IPS DF 6.9 (cell line): ENCODE results near the gene CD4.
A peak's percentile ranks its signal among the peaks of the same experiment; 100 is the strongest.

ENCODE experiments used
- DNase-seq: peaks from one replicate; pipeline ENCODE4 v3.0.0-alpha.2; 2013; ENCODE audit warnings: low read depth, low spot score
- H3K27ac ChIP-seq: one replicate; pipeline ENCODE4 v1.5.1; 2013; ENCODE audit warnings: low read length, control low read depth
- H3K27me3 ChIP-seq: 2 replicates; pipeline ENCODE4 v1.6.1; 2013; ENCODE audit warnings: mild to moderate bottlenecking, low read length; ENCODE audit not compliant: control insufficient read depth, insufficient read depth
- H3K36me3 ChIP-seq: 2 replicates; pipeline ENCODE4 v1.6.1; 2013; ENCODE audit warnings: low read length; ENCODE audit not compliant: control insufficient read depth, insufficient read depth
- H3K4me1 ChIP-seq: 2 replicates; pipeline ENCODE4 v1.6.1; 2013; ENCODE audit warnings: low read length; ENCODE audit not compliant: control insufficient read depth, insufficient read depth
- H3K4me3 ChIP-seq: 2 replicates; pipeline ENCODE4 v1.5.1; 2013; ENCODE audit warnings: mild to moderate bottlenecking, low read length
- H3K9me3 ChIP-seq: 2 replicates; pipeline ENCODE4 v1.6.1; 2013; ENCODE audit warnings: low read length, inconsistent platforms; ENCODE audit not compliant: control insufficient read depth, insufficient read depth
- WGBS: extraction: QIAGEN DNeasy Blood & Tissue Kit; methylation state at CpG from one replicate; pipeline ENCODE4 v1.1.7; 2013; ENCODE audit warnings: mixed read lengths, missing lambda C conversion rate; ENCODE audit not compliant: insufficient read length, insufficient coverage; 5-methylcytosine and 5-hydroxymethylcytosine counted together

Gene CD4

DNA sequence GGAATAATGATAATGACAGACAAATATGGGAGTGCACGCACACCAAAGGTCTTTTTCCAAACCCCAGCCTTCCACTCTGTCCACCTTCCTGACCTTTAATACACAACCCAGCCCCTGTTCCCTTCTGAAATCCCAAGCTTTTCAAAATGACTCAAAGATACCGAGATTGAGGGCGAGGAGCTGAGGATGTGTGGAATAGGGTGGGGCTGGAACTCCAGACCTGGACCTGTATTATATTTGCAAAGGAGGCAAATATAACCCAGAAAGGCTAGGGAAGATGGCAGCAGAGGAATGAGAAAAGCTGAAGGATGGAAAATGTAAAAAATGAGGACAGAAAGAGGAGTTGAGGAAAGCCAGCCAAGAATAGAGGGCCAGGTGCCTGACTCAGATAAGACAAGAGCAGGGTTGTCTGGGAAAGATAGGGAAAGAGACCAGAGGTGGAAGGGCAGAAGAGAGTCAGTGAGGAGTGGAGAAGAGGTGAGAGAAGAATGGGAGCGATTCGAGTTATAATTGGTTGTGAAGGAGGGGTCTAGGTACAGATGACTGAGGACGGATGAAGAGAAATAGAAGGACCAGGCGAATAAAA is 24.2 kb upstream of the CD4 start:
- 100% methylated on average over 2 of the region's 7 CpGs for WGBS
- Histone ChIP-seq H3K36me3 (peaks cover 5% of the 10 kb centered on the region; the same call in 1 of the 2 replicates), H3K4me3 (peak overlapping the region; percentile 91; the same call in 1 of the 2 replicates), H3K9me3 (no peaks in the 10 kb centered on the region), H3K4me1 (peaks cover 14% of the 10 kb centered on the region), H3K27ac (no peak overlapping the region), H3K27me3 (no peaks in the 10 kb centered on the region)
- no peak for DNase-seq

DNA sequence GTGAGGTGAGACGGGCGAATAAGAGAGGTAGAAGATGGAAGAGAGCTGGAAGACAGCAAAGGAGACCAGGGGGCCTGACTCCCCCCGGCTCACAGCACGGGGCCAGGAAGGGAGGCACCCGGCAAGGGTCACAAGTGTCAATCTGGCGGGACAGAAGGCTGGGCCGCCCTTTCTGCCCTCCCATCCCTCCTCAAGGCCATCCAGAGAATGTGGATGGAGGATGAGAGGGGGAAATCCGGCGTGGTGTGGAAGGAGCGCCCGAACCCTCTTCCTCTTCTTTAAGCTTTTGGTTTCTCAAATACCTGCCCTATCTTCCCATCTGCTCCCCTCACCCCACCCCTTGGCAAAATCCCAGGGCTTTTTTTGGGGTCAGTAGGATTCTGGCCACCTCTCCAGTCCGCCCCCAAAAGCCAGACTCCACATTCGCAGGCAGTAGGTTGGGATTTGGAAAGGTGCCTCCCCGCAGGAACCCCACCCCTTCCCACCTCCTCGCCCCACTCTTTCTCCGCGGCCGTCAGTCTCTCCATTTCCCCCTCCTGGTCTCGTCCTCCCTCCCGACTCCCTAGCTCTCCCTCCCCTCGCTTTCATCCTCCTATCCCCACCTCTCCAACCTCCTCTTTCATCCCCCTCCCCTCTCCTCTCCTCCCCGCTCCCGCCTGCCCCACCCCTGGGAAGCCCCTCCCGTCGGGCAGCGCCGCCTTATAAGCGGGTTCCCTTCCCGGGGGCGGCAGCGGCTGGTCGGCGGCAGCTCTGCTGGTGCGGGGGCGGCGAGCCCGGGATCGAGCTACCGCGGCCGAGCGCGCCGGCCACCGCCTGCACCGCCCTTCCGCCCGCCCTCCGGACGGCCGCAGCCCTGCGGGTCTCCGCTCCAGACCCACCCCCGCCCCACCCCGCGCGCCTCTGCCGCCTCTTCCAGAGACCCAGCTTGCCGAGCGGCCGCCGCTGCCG is 23.4 kb upstream of the CD4 start, which contains the start of gene PTMS:
Gene PTMS (plus strand): TSS at position 730 of the 948 bp plus-strand sequence. CDS start 343 bp downstream, outside the sequence.
- H3K4me3 ChIP-seq, result peak within 1 kb of the TSS; percentile 91
- H3K9me3 ChIP-seq, result no peaks in the 10 kb centered on the region
- H3K27ac ChIP-seq, result no peak within 1 kb of the TSS
- peaks cover 14% of the 10 kb centered on the region for H3K4me1 ChIP-seq
- H3K27me3 ChIP-seq, result no peaks in the 10 kb centered on the region
- no peak for DNase-seq
- peaks cover 7% of the 10 kb centered on the region; the same call in 1 of the 2 replicates for H3K36me3 ChIP-seq
- WGBS, result no CpG with 5 or more reads among the region's 63 CpGs

DNA sequence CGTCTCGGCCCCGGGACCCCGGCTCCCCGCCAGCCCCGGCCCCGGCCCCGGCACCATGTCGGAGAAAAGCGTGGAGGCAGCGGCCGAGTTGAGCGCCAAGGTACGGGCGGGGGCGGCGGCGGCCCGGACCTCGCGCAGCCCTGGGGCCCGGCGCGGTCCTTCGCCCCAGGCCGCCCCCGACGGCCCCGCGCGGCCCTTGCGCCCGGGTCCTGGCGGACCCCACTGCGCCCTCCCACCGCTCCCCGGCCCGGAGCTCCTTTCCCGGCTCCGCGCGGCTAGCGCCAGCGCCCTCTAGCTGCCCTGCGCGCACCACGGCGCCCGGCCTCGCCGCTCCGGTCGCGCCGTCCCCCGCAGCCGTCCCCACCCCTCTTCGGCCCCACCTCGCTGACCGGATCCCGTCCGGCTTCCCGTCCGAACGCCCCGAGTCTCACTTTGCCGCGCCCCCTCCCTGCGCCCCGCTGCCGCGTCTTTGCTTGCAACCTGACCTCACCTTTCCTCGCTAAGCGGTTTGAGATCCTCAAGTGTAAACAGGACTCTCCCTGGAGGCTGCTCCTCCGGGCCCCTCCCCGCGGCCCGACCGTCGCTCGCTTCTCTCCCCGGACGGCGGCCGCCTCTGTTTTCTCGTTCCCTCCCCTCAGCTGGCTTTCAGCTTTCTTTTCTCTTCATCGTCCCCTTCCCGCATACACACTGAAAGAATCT is 22.5 kb upstream of the CD4 start:
- Histone ChIP-seq H3K27ac (no peak overlapping the region), H3K4me3 (peak overlapping the region; percentile 91)

DNA sequence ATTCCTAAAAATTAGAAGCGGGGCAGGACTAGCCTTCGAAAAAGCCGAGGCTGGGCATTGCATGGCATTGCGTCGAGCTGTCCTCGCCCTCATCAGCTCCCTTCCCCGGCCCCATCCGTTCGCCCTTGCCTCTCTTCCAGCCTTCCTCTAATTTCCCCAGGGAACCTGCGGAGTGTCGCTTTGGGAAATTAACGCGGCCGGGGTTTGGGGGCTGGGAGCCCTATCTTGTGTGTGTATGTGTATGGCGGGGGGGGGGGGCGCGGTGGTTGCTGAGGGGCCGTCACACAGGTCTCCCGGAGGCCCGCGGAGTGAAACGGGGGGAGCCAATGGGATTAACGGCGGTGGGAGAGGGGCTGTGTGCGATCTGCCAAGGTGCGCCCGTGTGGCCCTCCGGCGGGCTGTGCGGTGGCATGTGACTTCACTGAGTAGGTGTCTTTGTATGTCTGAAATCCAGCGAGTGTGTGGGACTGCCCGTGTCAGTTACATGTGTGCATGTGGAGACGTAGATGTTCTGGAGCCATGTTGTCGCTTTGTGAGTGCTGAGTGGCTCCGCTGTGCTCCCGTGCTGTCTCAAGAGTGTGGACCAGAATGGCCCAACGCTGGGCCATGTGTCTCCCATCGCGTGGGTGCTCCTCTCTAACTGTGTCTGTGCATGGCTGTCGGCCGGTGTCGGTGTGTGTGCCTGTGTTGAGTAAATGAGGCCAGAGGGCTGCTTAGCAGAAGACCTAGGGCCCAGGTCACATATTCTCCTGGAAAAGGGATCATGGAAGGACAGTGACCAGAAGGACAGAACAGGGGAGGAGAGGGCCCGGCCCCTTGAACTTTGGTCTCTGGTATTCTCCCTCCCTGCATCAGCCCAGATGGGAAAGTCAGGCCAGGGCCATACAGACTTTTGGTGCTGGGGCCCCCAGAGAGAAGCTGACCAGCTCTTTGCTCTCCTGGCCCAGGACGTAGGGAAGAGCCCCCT is 21.7 kb upstream of the CD4 start:
- peaks cover 16% of the 10 kb centered on the region for H3K4me1 ChIP-seq
- no peaks in the 10 kb centered on the region for H3K27me3 ChIP-seq

More for the DNA sequence above, 22.5 kb upstream of the CD4 start:
- no peaks in the 10 kb centered on the region for H3K27me3 ChIP-seq
- peaks cover 14% of the 10 kb centered on the region for H3K4me1 ChIP-seq
- peaks cover 11% of the 10 kb centered on the region for H3K36me3 ChIP-seq
- H3K9me3 ChIP-seq, result no peaks in the 10 kb centered on the region
- DNase-seq, result no peak
- no CpG with 5 or more reads among the region's 88 CpGs for WGBS

DNA sequence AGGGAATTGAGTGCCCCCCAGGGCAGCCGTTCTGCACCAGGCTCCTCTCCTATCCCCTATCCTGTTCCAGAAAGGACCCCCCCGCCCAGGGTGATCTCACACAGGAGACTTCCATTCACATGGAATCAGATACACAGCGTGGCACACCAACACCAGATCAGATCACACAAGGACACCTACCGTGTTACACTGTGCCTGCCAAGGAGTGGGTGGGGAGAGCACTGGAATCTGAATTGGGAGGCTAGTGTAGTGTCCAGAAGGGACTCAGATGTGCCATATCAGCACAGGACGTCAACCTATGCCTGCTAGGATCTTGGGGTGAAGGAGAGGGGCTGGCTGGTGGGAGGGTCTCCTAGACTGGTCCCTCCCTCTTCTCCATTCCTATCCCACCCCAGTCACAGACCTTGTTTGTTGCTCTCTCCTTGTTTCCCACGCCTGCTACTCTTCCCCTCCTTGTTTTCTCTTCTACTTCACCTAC is 20.9 kb upstream of the CD4 start:
- no peak overlapping the region for H3K27ac ChIP-seq
- H3K36me3 ChIP-seq, result peaks cover 11% of the 10 kb centered on the region
- H3K4me3 ChIP-seq, result peak overlapping the region; percentile 91; the same call in 1 of the 2 replicates
- H3K9me3 ChIP-seq, result no peaks in the 10 kb centered on the region
- peaks cover 2% of the 10 kb centered on the region; the same call in 1 of the 2 replicates for H3K27me3 ChIP-seq
- no CpG with 5 or more reads among the region's 6 CpGs for WGBS
- no peak for DNase-seq
- peaks cover 15% of the 10 kb centered on the region for H3K4me1 ChIP-seq

More for the DNA sequence above, 21.7 kb upstream of the CD4 start:
- peak overlapping the region; percentile 91 for H3K4me3 ChIP-seq
- no peak for DNase-seq
- peaks cover 11% of the 10 kb centered on the region for H3K36me3 ChIP-seq
- no peak overlapping the region for H3K27ac ChIP-seq
- H3K9me3 ChIP-seq, result no peaks in the 10 kb centered on the region
- no CpG with 5 or more reads among the region's 44 CpGs for WGBS

DNA sequence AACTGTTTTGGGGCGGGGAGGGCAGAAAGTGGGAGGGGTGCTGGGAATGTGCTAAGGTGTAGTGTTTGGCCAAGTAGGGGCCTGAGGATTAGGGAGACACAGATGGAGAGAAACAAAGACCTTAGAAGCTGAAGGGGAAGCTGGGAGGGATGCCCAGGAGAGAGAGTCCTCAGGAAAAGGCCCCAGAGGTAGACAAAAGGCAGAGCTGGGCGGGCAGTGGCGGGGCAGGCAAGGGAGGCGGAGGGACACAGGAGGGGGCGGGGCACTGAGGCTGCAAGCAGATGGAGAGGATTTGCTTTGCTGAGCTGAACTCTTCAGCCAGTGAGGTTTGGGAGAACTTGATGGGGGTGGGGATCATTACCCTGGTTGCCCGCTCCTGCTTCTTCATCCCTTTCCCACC is 20.3 kb upstream of the CD4 start:
- Histone ChIP-seq H3K36me3 (peaks cover 11% of the 10 kb centered on the region), H3K4me1 (peaks cover 14% of the 10 kb centered on the region), H3K4me3 (no peak overlapping the region; the same call in 1 of the 2 replicates), H3K9me3 (no peaks in the 10 kb centered on the region), H3K27me3 (peaks cover 2% of the 10 kb centered on the region; the same call in 1 of the 2 replicates), H3K27ac (no peak overlapping the region)
- no peak for DNase-seq
- no CpG with 5 or more reads among the region's 6 CpGs for WGBS

DNA sequence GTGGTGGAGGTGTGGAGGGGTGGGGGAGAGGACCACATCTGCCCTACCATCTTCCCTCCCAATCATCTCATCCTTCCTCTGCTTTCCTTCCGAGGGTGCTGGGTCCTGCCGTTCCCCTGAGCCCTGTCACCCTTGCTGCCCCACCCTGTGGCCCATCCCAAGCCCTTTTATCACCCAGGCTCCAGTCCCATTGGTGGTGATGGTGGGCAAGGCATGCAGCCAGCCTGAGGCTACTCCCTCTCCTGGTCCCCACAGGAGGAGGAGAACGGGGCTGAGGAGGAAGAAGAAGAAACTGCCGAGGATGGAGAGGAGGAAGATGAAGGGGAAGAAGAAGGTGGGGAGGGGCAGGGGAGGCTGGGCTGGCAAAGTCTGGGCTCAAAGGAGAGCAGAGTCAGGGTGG is 19.7 kb upstream of the CD4 start:
- H3K36me3 ChIP-seq, result peaks cover 11% of the 10 kb centered on the region
- no peak overlapping the region for H3K27ac ChIP-seq
- no CpG with 5 or more reads among the region's 4 CpGs for WGBS
- peaks cover 2% of the 10 kb centered on the region; the same call in 1 of the 2 replicates for H3K27me3 ChIP-seq
- no peaks in the 10 kb centered on the region for H3K9me3 ChIP-seq
- H3K4me3 ChIP-seq, result no peak overlapping the region
- peaks cover 14% of the 10 kb centered on the region for H3K4me1 ChIP-seq
- no peak for DNase-seq

DNA sequence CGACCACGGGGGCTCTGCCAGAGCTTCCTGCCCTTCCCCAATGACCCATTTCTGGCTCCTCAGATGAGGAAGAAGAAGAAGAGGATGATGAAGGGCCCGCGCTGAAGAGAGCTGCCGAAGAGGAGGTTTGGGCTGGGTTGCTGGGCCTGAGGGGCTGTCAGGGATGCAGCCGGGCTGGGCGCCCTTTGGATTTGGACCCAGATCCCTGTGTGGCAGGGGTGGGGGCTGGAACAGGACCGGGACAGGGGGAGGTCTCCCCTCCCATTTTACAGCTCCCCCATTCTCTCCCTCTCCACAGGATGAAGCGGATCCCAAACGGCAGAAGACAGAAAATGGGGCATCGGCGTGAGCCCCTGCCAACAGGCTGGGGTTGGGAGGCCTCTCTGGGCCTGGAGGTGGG is 19.2 kb upstream of the CD4 start:
- Histone ChIP-seq H3K9me3 (no peaks in the 10 kb centered on the region), H3K27ac (no peak overlapping the region), H3K4me1 (peaks cover 13% of the 10 kb centered on the region), H3K4me3 (no peak overlapping the region), H3K27me3 (peaks cover 2% of the 10 kb centered on the region; the same call in 1 of the 2 replicates), H3K36me3 (peaks cover 11% of the 10 kb centered on the region)
- no CpG with 5 or more reads among the region's 12 CpGs for WGBS
- DNase-seq, result no peak

DNA sequence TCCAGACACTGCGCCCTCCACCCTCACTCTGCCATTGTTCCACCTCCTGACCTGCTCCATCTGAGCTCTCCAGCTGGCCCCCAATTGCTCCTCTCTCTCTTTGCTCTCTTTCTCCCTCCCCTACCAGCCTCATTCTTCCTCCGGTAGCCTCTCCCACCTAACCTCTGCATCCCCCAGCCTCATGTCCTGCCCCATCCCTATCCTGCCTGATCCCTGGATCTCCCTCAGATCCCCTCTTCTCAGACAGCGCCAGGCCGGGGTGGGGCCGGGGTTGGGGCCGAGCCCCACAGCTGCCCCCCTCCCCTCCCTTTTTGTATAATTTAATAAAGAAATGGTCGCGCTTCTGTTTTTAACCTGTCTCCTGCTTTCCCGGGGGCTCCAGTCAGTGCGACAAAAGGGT is 18.7 kb upstream of the CD4 start:
- no peak overlapping the region for H3K4me3 ChIP-seq
- no peaks in the 10 kb centered on the region for H3K9me3 ChIP-seq
- peaks cover 11% of the 10 kb centered on the region for H3K36me3 ChIP-seq
- H3K27me3 ChIP-seq, result peaks cover 2% of the 10 kb centered on the region; the same call in 1 of the 2 replicates
- DNase-seq, result no peak
- no peak overlapping the region for H3K27ac ChIP-seq
- WGBS, result no CpG with 5 or more reads among the region's 10 CpGs
- peaks cover 12% of the 10 kb centered on the region for H3K4me1 ChIP-seq
